A673 (cell line): ENCODE measurements around the gene ZKSCAN3. TPM values are rescaled to one million over a fixed set of nuclear protein-coding genes. Genes with fewer than 3 reads are reported as not detected.

Experiments
- BruUV-seq: library from RNA; stranded (reverse); fragments of 400-500 nt; replicated peaks from 2 replicates; lab custom pipeline; 2021; lab: Mats Ljungman, UMichigan
- CTCF ChIA-PET: fragments of 300-600 bp; sonication (Branson Sonifier 250); formaldehyde crosslinking; loops from one replicate; lab custom pipeline; 2022; ENCODE audit warnings: antibody characterized with exemption; lab: Charles Lee
- POLR2A ChIA-PET: fragments of 300-600 bp; sonication (Branson Sonifier 250); formaldehyde crosslinking; loops from one replicate; lab custom pipeline; 2022; ENCODE audit warnings: antibody characterized with exemption; ENCODE audit not compliant: low non-redundant PET; lab: Charles Lee
- DNase-seq: peaks from one replicate; pipeline ENCODE4 v3.0.0-alpha.2; 2015; ENCODE audit warnings: low spot score
- H3K27ac ChIP-seq: fragments of 200-600 bp; sonication (generic); 2 replicates; pipeline ENCODE4 v1.5.1; 2016; ENCODE audit warnings: mixed run types, low read depth, mild to moderate bottlenecking, mixed read lengths, antibody characterized with exemption, low read length; ENCODE audit not compliant: poor library complexity, severe bottlenecking
- H3K27me3 ChIP-seq: fragments of 200-600 bp; sonication (generic); replicated peaks from 2 replicates; pipeline ENCODE4 v1.6.1; 2017; ENCODE audit warnings: mixed run types, low read depth, mild to moderate bottlenecking, mixed read lengths, antibody characterized with exemption, low read length; ENCODE audit not compliant: insufficient read depth, poor library complexity
- H3K36me3 ChIP-seq: fragments of 200-600 bp; sonication (generic); 2 replicates; pipeline ENCODE4 v1.6.1; 2016; ENCODE audit warnings: mixed run types, mild to moderate bottlenecking, mixed read lengths, antibody characterized with exemption, low read length; ENCODE audit not compliant: insufficient read depth, poor library complexity, severe bottlenecking
- H3K4me1 ChIP-seq: fragments of 200-600 bp; sonication (generic); 2 replicates; pipeline ENCODE4 v1.6.1; 2017; ENCODE audit warnings: mixed run types, mild to moderate bottlenecking, mixed read lengths, antibody characterized with exemption, low read length; ENCODE audit not compliant: insufficient read depth, poor library complexity, severe bottlenecking
- H3K4me3 ChIP-seq: fragments of 200-600 bp; sonication (generic); 2 replicates; pipeline ENCODE4 v1.5.1; 2016; ENCODE audit warnings: low read depth, mixed run types, mild to moderate bottlenecking, mixed read lengths, low read length; ENCODE audit not compliant: poor library complexity, severe bottlenecking
- H3K9me3 ChIP-seq: fragments of 200-600 bp; sonication (generic); 2 replicates; pipeline ENCODE4 v1.6.1; 2016; ENCODE audit warnings: mixed run types, low read depth, mild to moderate bottlenecking, mixed read lengths, antibody characterized with exemption, low read length; ENCODE audit not compliant: poor library complexity, severe bottlenecking
- CTCF ChIP-seq: fragments of 300-800, 200-600 bp; sonication (generic); conservative IDR thresholded peaks from 2 replicates; pipeline ENCODE4 v1.5.1; 2017; ENCODE audit warnings: low read depth, mild to moderate bottlenecking, antibody characterized with exemption, low read length, moderate library complexity, mixed read lengths
- EZH2 ChIP-seq: fragments of 200-600 bp; sonication (generic); IDR thresholded peaks from 2 replicates; pipeline ENCODE4 v1.6.1; 2017; ENCODE audit warnings: borderline replicate concordance, low read depth, mild to moderate bottlenecking, mixed read lengths, antibody characterized with exemption, low read length; ENCODE audit not compliant: poor library complexity, severe bottlenecking
- intact Hi-C: fragments of 100-400 bp; cut with micrococcal nuclease; formaldehyde crosslinking; loops from one replicate; pipeline ENCODE4 v1.10.0; 2022; ENCODE audit not compliant: unreplicated experiment
- total RNA-seq: library from RNA; stranded (reverse); gene quantifications from 2 replicates; pipeline ENCODE4 v1.2.3, GENCODE V29; 2021

ZKSCAN3 gene
- total RNA-seq, 1 experiment from 2014 or later: 8.7 TPM

- peaks cover 12% of the 10 kb centered on the region for H3K4me1 ChIP-seq
- intact Hi-C loops: loop anchor here (5.0 kb wide), 2 partner anchors 46 to 191 kb away; partner anchors contain the start of gene ZSCAN23
- BruUV-seq: no TSS peak
- POLR2A ChIA-PET: no interaction called here
- CTCF ChIA-PET: no interaction called here
- TF ChIP-seq CTCF (no peak), EZH2 (no peak)
- no peak overlapping the region for H3K4me3 ChIP-seq
- H3K36me3 ChIP-seq: peaks cover 48% of the 10 kb centered on the region
- H3K9me3 ChIP-seq: no peaks in the 10 kb centered on the region
- no peaks in the 10 kb centered on the region for H3K27me3 ChIP-seq
- no peak overlapping the region for H3K27ac ChIP-seq
- DNase-seq: no peak
Measured at GRCh38 chr6:28395918-28396317, 46.2 kb downstream of the ZKSCAN3 start.

- CTCF ChIA-PET: no interaction called here
- peaks cover 12% of the 10 kb centered on the region for H3K4me1 ChIP-seq
- no peaks in the 10 kb centered on the region for H3K27me3 ChIP-seq
- peak within 1 kb of the TSS; percentile 76 for H3K4me3 ChIP-seq
- peak within 1 kb of the TSS; percentile 81 for H3K27ac ChIP-seq
- DNase-seq: peak; percentile 94
- POLR2A ChIA-PET: interaction anchor here (0.8 kb wide), 1 partner anchor 191 kb away, joined by 4 read pairs; no protein-coding TSS in a partner anchor
- H3K9me3 ChIP-seq: no peaks in the 10 kb centered on the region
- BruUV-seq: TSS peak; percentile 96
- TF ChIP-seq CTCF: peak; percentile 76
- no peak for TF ChIP-seq EZH2
- intact Hi-C loops: loop anchor here (5.0 kb wide), 2 partner anchors 43 to 188 kb away; partner anchors contain the start of gene ZSCAN23
- H3K36me3 ChIP-seq: peaks cover 18% of the 10 kb centered on the region
Measured at GRCh38 chr6:28399350-28400121, 49.8 kb downstream of the ZKSCAN3 start, which contains the start of gene ZSCAN12. Gene ZSCAN12 (minus strand): TSS chr6:28399747. CDS start chr6:28398405, 1,342 bp downstream.

GRCh38 chr6:28400122-28400451 lies 50.3 kb downstream of the ZKSCAN3 start:
- ChIA-PET CTCF (no interaction called here), POLR2A (no interaction called here)
- H3K9me3 ChIP-seq: no peaks in the 10 kb centered on the region
- H3K4me3 ChIP-seq: peak overlapping the region; percentile 76
- no peaks in the 10 kb centered on the region for H3K27me3 ChIP-seq
- no TSS peak for BruUV-seq
- DNase-seq: no peak
- no peak for TF ChIP-seq EZH2
- no peak for TF ChIP-seq CTCF
- peaks cover 12% of the 10 kb centered on the region for H3K4me1 ChIP-seq
- intact Hi-C loops: no loop called here
- peak overlapping the region; percentile 81 for H3K27ac ChIP-seq
- peaks cover 18% of the 10 kb centered on the region for H3K36me3 ChIP-seq
